ENCODE measurements around the gene DNAI7.

GRCh38 chr12:25102402-25102801 lies 92.6 kb downstream of the DNAI7 start:
- TF ChIP-seq, protein P1, sequence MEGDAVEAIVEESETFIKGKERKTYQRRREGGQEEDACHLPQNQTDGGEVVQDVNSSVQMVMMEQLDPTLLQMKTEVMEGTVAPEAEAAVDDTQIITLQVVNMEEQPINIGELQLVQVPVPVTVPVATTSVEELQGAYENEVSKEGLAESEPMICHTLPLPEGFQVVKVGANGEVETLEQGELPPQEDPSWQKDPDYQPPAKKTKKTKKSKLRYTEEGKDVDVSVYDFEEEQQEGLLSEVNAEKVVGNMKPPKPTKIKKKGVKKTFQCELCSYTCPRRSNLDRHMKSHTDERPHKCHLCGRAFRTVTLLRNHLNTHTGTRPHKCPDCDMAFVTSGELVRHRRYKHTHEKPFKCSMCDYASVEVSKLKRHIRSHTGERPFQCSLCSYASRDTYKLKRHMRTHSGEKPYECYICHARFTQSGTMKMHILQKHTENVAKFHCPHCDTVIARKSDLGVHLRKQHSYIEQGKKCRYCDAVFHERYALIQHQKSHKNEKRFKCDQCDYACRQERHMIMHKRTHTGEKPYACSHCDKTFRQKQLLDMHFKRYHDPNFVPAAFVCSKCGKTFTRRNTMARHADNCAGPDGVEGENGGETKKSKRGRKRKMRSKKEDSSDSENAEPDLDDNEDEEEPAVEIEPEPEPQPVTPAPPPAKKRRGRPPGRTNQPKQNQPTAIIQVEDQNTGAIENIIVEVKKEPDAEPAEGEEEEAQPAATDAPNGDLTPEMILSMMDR (IDR thresholded peaks at IDR 0.05), result no peak
- no peak for TF ChIP-seq POLR2A (IDR thresholded peaks at IDR 0.05)
